HEK293 (cell line): ENCODE data around the gene LRRC8E.
A peak's percentile ranks its signal among the peaks of the same experiment; 100 is the strongest.

ENCODE experiments used
- CTCF ChIA-PET: fragments of 350-600 bp; formaldehyde crosslinking; extraction: SDS; loops from one replicate; lab custom pipeline; 2021; ENCODE audit warnings: antibody characterized with exemption; lab: Yijun Ruan, JAX
- POLR2A ChIA-PET: fragments of 300-600 bp; formaldehyde crosslinking; extraction: SDS; loops from one replicate; lab custom pipeline; 2020; ENCODE audit warnings: antibody characterized with exemption, inconsistent platforms; lab: Yijun Ruan, JAX
- H3K27ac ChIP-seq: fragments of 200-500 bp; sonication (Bioruptor generic); 2 replicates; pipeline ENCODE4 v1.5.1; 2014; ENCODE audit warnings: low read depth, low read length, control low read depth, inconsistent platforms; ENCODE audit errors: extremely low read depth
- H3K36me3 ChIP-seq, 2 experiments: fragments of 200-500 bp in 1 of 2; sonication (Bioruptor generic) in 1 of 2; 1 replicate in 1 of 2; 2 replicates in 1 of 2; pipeline ENCODE4 v1.5.1; 2014 to 2017; ENCODE audit warnings: inconsistent platforms in 2 of 2, low read length in 2 of 2; ENCODE audit not compliant: control insufficient read depth in 2 of 2, insufficient read depth in 1 of 2
- H3K4me1 ChIP-seq: fragments of 200-500 bp; sonication (Bioruptor generic); 2 replicates; pipeline ENCODE4 v1.5.1; 2014; ENCODE audit warnings: mild to moderate bottlenecking, low read length, inconsistent platforms; ENCODE audit not compliant: control insufficient read depth, insufficient read depth
- H3K4me3 ChIP-seq: 2 replicates; pipeline ENCODE4 v1.5.1; 2011; ENCODE audit warnings: low read depth, mild to moderate bottlenecking, control low read depth, low read length, moderate library complexity
- H3K9me3 ChIP-seq: fragments of 200-500 bp; sonication (Bioruptor generic); 2 replicates; pipeline ENCODE4 v1.5.1; 2014; ENCODE audit warnings: low read depth, low read length, inconsistent platforms; ENCODE audit not compliant: control insufficient read depth, insufficient read depth
- BCL11A ChIP-seq: fragments of 450-650 bp; formaldehyde crosslinking; IDR thresholded peaks from 2 replicates; pipeline ENCODE4 v1.5.1; 2016; ENCODE audit warnings: low read depth, missing biosample characterization, missing genetic modification characterization
- BCL11B ChIP-seq: fragments of 450-650 bp; formaldehyde crosslinking; IDR thresholded peaks from 2 replicates; pipeline ENCODE4 v1.5.1; 2016; ENCODE audit warnings: low read depth, missing biosample characterization, missing genetic modification characterization
- KLF9 ChIP-seq: fragments of 450-650 bp; formaldehyde crosslinking; IDR thresholded peaks from 2 replicates; pipeline ENCODE4 v1.5.1; 2016; ENCODE audit warnings: missing biosample characterization, missing genetic modification characterization, low read depth
- MEIS1 ChIP-seq: sonication (generic); formaldehyde crosslinking; IDR thresholded peaks from 2 replicates; pipeline ENCODE4 v1.8.1; 2022; ENCODE audit warnings: missing genetic modification reagents, mild to moderate bottlenecking, borderline replicate concordance
- PRDM10 ChIP-seq: fragments of 450-650 bp; formaldehyde crosslinking; IDR thresholded peaks from 2 replicates; pipeline ENCODE4 v1.5.1; 2016; ENCODE audit warnings: missing biosample characterization, missing genetic modification characterization
- PRDM2 ChIP-seq: fragments of 450-650 bp; formaldehyde crosslinking; IDR thresholded peaks from 2 replicates; pipeline ENCODE4 v1.5.1; 2016; ENCODE audit warnings: missing biosample characterization, missing genetic modification characterization, borderline replicate concordance
- SCRT1 ChIP-seq: fragments of 450-650 bp; formaldehyde crosslinking; IDR thresholded peaks from 2 replicates; pipeline ENCODE4 v1.5.1; 2016; ENCODE audit warnings: missing biosample characterization, missing genetic modification characterization, borderline replicate concordance
- SCRT2 ChIP-seq: fragments of 450-650 bp; formaldehyde crosslinking; IDR thresholded peaks from 2 replicates; pipeline ENCODE4 v1.5.1; 2016; ENCODE audit warnings: missing biosample characterization, missing genetic modification characterization
- SP2 ChIP-seq: fragments of 450-650 bp; formaldehyde crosslinking; IDR thresholded peaks from 2 replicates; pipeline ENCODE4 v1.5.1; 2016; ENCODE audit warnings: missing biosample characterization, missing genetic modification characterization
- SP3 ChIP-seq: fragments of 450-650 bp; formaldehyde crosslinking; IDR thresholded peaks from 2 replicates; pipeline ENCODE4 v1.5.1; 2016; ENCODE audit warnings: missing biosample characterization, missing genetic modification characterization
- YY1 ChIP-seq: fragments of 450-650 bp; formaldehyde crosslinking; IDR thresholded peaks from 2 replicates; pipeline ENCODE4 v1.5.1; 2018; ENCODE audit warnings: missing biosample characterization, missing genetic modification characterization
- ZBTB48 ChIP-seq: fragments of 450-650 bp; formaldehyde crosslinking; IDR thresholded peaks from 2 replicates; pipeline ENCODE4 v1.5.1; 2016; ENCODE audit warnings: missing biosample characterization, missing genetic modification characterization
- ZBTB6 ChIP-seq: fragments of 450-650 bp; formaldehyde crosslinking; IDR thresholded peaks from 2 replicates; pipeline ENCODE4 v1.5.1; 2017; ENCODE audit warnings: missing biosample characterization, missing genetic modification characterization
- ZNF10 ChIP-seq: fragments of 450-650 bp; formaldehyde crosslinking; IDR thresholded peaks from 2 replicates; pipeline ENCODE4 v1.5.1; 2017; ENCODE audit warnings: missing biosample characterization, missing genetic modification characterization
- ZNF223 ChIP-seq: fragments of 450-650 bp; formaldehyde crosslinking; IDR thresholded peaks from 2 replicates; pipeline ENCODE4 v1.5.1; 2016; ENCODE audit warnings: missing biosample characterization, missing genetic modification characterization
- ZNF596 ChIP-seq: fragments of 450-650 bp; IDR thresholded peaks from 2 replicates; pipeline ENCODE4 v1.5.0; 2018; ENCODE audit warnings: missing biosample characterization, mild to moderate bottlenecking, missing genetic modification characterization, moderate library complexity
- ZNF600 ChIP-seq: fragments of 450-650 bp; formaldehyde crosslinking; IDR thresholded peaks from 2 replicates; pipeline ENCODE4 v1.5.1; 2016; ENCODE audit warnings: missing biosample characterization, missing genetic modification characterization
- ZNF704 ChIP-seq: fragments of 450-650 bp; formaldehyde crosslinking; IDR thresholded peaks from 2 replicates; pipeline ENCODE4 v1.5.1; 2016; ENCODE audit warnings: missing biosample characterization, missing genetic modification characterization
- TF ChIP-seq, protein P1 (sequence below): fragments of 450-650 bp; formaldehyde crosslinking; IDR thresholded peaks from 2 replicates; pipeline ENCODE4 v1.5.1; 2016; ENCODE audit warnings: missing biosample characterization, missing genetic modification characterization
- TF ChIP-seq, protein P2 (sequence below): IDR thresholded peaks from 2 replicates; pipeline ENCODE4 v1.6.1; 2011; ENCODE audit warnings: mild to moderate bottlenecking, low read depth, low read length, borderline replicate concordance

The LRRC8E gene

GRCh38 chr19:7926021-7926726 lies 37.9 kb downstream of the LRRC8E start, which contains the start of gene CTXN1 (continued):
- TF ChIP-seq SP3 (peak; percentile 49; the same call in 1 of the 2 replicates), KLF9 (tag by site-specific recombination) (0 out of 2 replicates have a peak, but pooled peaks have one; percentile 53), BCL11A (no peak), PRDM10 (tag by site-specific recombination) (no peak), MEIS1 (no peak), SCRT1 (tag by site-specific recombination) (no peak), BCL11B (tag by site-specific recombination) (no peak; the same call in 1 of the 2 replicates), ZNF704 (no peak), SP2 (tag by site-specific recombination) (peak; percentile 19; the same call in 1 of the 2 replicates), PRDM2 (no peak), ZBTB48 (no peak), ZNF10 (tag by site-specific recombination) (no peak)

- POLR2A ChIA-PET, result interaction anchor here (0.6 to 1.6 kb wide), 8 partner anchors 9 to 951 kb away, joined by 3 to 5 read pairs (median 4); partner anchors contain the start of gene TIMM44
- no peak overlapping the region for H3K4me3 ChIP-seq
- H3K4me1 ChIP-seq, result peaks cover 17% of the 10 kb centered on the region
- CTCF ChIA-PET, result interaction anchor here (0.6 to 2.2 kb wide), 7 partner anchors 9 to 659 kb away, joined by 3 to 11 read pairs (median 3); partner anchors contain the start of gene TIMM44
- H3K9me3 ChIP-seq, result no peaks in the 10 kb centered on the region
- H3K36me3 ChIP-seq, result peaks cover 6 to 42% of the 10 kb centered on the region in 2 experiments; a peak in 2 of 3 replicates
- H3K27ac ChIP-seq, result no peak overlapping the region
- peak; percentile 84; the same call in 1 of the 2 replicates for TF ChIP-seq ZNF223 (tag by site-specific recombination)
- TF ChIP-seq ZBTB6 (tag by site-specific recombination), result peak; percentile 85
- peak; percentile 80 for TF ChIP-seq SCRT2 (tag by site-specific recombination)
- TF ChIP-seq, protein P1, sequence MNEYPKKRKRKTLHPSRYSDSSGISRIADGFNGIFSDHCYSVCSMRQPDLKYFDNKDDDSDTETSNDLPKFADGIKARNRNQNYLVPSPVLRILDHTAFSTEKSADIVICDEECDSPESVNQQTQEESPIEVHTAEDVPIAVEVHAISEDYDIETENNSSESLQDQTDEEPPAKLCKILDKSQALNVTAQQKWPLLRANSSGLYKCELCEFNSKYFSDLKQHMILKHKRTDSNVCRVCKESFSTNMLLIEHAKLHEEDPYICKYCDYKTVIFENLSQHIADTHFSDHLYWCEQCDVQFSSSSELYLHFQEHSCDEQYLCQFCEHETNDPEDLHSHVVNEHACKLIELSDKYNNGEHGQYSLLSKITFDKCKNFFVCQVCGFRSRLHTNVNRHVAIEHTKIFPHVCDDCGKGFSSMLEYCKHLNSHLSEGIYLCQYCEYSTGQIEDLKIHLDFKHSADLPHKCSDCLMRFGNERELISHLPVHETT (tag by site-specific recombination), result no peak
- TF ChIP-seq YY1, result no peak
- TF ChIP-seq ZNF596 (tag by site-specific recombination), result no peak
- TF ChIP-seq, protein P2, sequence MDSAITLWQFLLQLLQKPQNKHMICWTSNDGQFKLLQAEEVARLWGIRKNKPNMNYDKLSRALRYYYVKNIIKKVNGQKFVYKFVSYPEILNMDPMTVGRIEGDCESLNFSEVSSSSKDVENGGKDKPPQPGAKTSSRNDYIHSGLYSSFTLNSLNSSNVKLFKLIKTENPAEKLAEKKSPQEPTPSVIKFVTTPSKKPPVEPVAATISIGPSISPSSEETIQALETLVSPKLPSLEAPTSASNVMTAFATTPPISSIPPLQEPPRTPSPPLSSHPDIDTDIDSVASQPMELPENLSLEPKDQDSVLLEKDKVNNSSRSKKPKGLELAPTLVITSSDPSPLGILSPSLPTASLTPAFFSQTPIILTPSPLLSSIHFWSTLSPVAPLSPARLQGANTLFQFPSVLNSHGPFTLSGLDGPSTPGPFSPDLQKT, result no peak
- peak; percentile 88 for TF ChIP-seq ZNF600 (tag by site-specific recombination)
Observed at GRCh38 chr19:7926727-7927604, 38.7 kb downstream of the LRRC8E start.
